Brain microvascular endothelial cell (primary cell): Measurements from ENCODE around the gene DAPK1.

ENCODE experiments used
- DNase-seq: peaks from one replicate; pipeline ENCODE4 v3.0.0-alpha.2; 2020
- H3K27ac ChIP-seq: fragments of 250-450 bp; sonication (Bioruptor Pico); 2 replicates; pipeline ENCODE4 v1.5.1; 2020; ENCODE audit warnings: mild to moderate bottlenecking, moderate library complexity
- H3K27me3 ChIP-seq: fragments of 250-450 bp; sonication (Bioruptor Pico); replicated peaks from 2 replicates; pipeline ENCODE4 v1.5.1; 2020; ENCODE audit warnings: mild to moderate bottlenecking
- H3K36me3 ChIP-seq: fragments of 250-450 bp; sonication (Bioruptor Pico); replicated peaks from 2 replicates; pipeline ENCODE4 v1.5.1; 2020; ENCODE audit warnings: mild to moderate bottlenecking
- H3K4me3 ChIP-seq: 2 replicates; pipeline ENCODE4 v1.5.1; 2011; ENCODE audit warnings: low read depth, mild to moderate bottlenecking, control low read depth, low read length, moderate library complexity
- CTCF ChIP-seq: IDR thresholded peaks from 2 replicates; pipeline ENCODE4 v1.5.1; 2011; ENCODE audit warnings: low read depth, mild to moderate bottlenecking, moderate library complexity, low read length, control low read depth, inconsistent platforms; ENCODE audit errors: missing control alignments
- in situ Hi-C: cut with HindIII; loops from 2 replicates; pipeline ENCODE4 v1.10.0; 2017; ENCODE audit warnings: low sequenced_read_pairs, low pct_ligation_motif_present

DAPK1 gene

GRCh38 chr9:87529671-87530070 lies 32.0 kb downstream of the DAPK1 start:
- DNase-seq = no peak
- no peak for TF ChIP-seq CTCF
- no peaks in the 10 kb centered on the region for H3K27me3 ChIP-seq
- no peaks in the 10 kb centered on the region for H3K36me3 ChIP-seq
- no peak overlapping the region for H3K27ac ChIP-seq
- no peak overlapping the region for H3K4me3 ChIP-seq
- in situ Hi-C loops = no loop called here

GRCh38 chr9:87530716-87531115 lies 33.0 kb downstream of the DAPK1 start:
- TF ChIP-seq CTCF = no peak
- H3K36me3 ChIP-seq = no peaks in the 10 kb centered on the region
- no peak overlapping the region for H3K4me3 ChIP-seq
- no peak for DNase-seq
- H3K27ac ChIP-seq = no peak overlapping the region
- in situ Hi-C loops = no loop called here
- no peaks in the 10 kb centered on the region for H3K27me3 ChIP-seq

- in situ Hi-C loops = no loop called here
- H3K36me3 ChIP-seq = no peaks in the 10 kb centered on the region
Measured at GRCh38 chr9:87531370-87532295, 34.0 kb downstream of the DAPK1 start.

GRCh38 chr9:87533271-87533670 lies 35.6 kb downstream of the DAPK1 start:
- Histone ChIP-seq H3K27ac (no peak overlapping the region), H3K4me3 (no peak overlapping the region), H3K27me3 (no peaks in the 10 kb centered on the region), H3K36me3 (no peaks in the 10 kb centered on the region)
- DNase-seq = no peak
- TF ChIP-seq CTCF = no peak
- in situ Hi-C loops = no loop called here

More at GRCh38 chr9:87531370-87532295, 34.0 kb downstream of the DAPK1 start:
- H3K27me3 ChIP-seq = no peaks in the 10 kb centered on the region
- H3K27ac ChIP-seq = no peak overlapping the region
- H3K4me3 ChIP-seq = no peak overlapping the region
- TF ChIP-seq CTCF = no peak
- no peak for DNase-seq

GRCh38 chr9:87534036-87534435 lies 36.4 kb downstream of the DAPK1 start:
- no peak for DNase-seq
- Histone ChIP-seq H3K4me3 (no peak overlapping the region), H3K27me3 (no peaks in the 10 kb centered on the region), H3K36me3 (no peaks in the 10 kb centered on the region), H3K27ac (no peak overlapping the region)
- in situ Hi-C loops = no loop called here
- TF ChIP-seq CTCF = no peak
